Keratinocyte (primary cell): Measurements from ENCODE around the gene OR7C1.

Source experiments
- CTCF ChIP-seq, 3 experiments: IDR thresholded peaks in 1 of 3; conservative IDR thresholded peaks in 1 of 3; optimal IDR thresholded peaks in 1 of 3; 2 replicates in 2 of 3; 3 replicates in 1 of 3; pipeline versions ENCODE3 to v1.5.1; 2011; ENCODE audit warnings: low read length in 3 of 3, mild to moderate bottlenecking in 3 of 3, moderate library complexity in 2 of 3, control low read depth in 1 of 3, inconsistent platforms in 1 of 3; ENCODE audit not compliant: insufficient read depth in 2 of 3; ENCODE audit errors: extremely low read depth in 1 of 3
- EZH2 ChIP-seq: IDR thresholded peaks from one replicate; pipeline ENCODE4 v1.6.1; 2012; ENCODE audit warnings: inconsistent platforms, mild to moderate bottlenecking, low read length, moderate library complexity

GRCh38 chr19:14782626-14783409, 52.2 kb downstream of the OR7C1 start:
- no peak for TF ChIP-seq CTCF (optimal IDR thresholded peaks at IDR 0.05 in 1 of 3, IDR thresholded peaks at IDR 0.05 in 1 of 3, conservative IDR thresholded peaks at IDR 0.05 in 1 of 3; ENCODE audit: extremely low read depth in 1 of 3, insufficient read depth in 2 of 3, low read length in 3 of 3)
- no peak for TF ChIP-seq EZH2
